IPS-20b (cell line): ENCODE results near the gene SSBP4.

ENCODE experiments used
- H3K27ac ChIP-seq: one replicate; pipeline ENCODE4 v1.5.1; 2013; ENCODE audit warnings: low read length
- H3K27me3 ChIP-seq: 2 replicates; pipeline ENCODE4 v1.6.1; 2013; ENCODE audit warnings: mild to moderate bottlenecking, low read length, inconsistent platforms; ENCODE audit not compliant: insufficient read depth
- H3K36me3 ChIP-seq: 2 replicates; pipeline ENCODE4 v1.6.1; 2013; ENCODE audit warnings: low read depth, mild to moderate bottlenecking, inconsistent platforms, low read length, moderate library complexity; ENCODE audit not compliant: insufficient read depth
- H3K4me1 ChIP-seq: 2 replicates; pipeline ENCODE4 v1.6.1; 2013; ENCODE audit warnings: mild to moderate bottlenecking, control low read depth, inconsistent platforms, low read length, moderate library complexity; ENCODE audit not compliant: insufficient read depth
- H3K4me3 ChIP-seq: 2 replicates; pipeline ENCODE4 v1.5.1; 2013; ENCODE audit warnings: mild to moderate bottlenecking, low read length, inconsistent platforms
- H3K9ac ChIP-seq: 2 replicates; pipeline ENCODE4 v1.6.1; 2013; ENCODE audit warnings: low read depth, mild to moderate bottlenecking, inconsistent platforms, low read length, moderate library complexity
- H3K9me3 ChIP-seq: 2 replicates; pipeline ENCODE4 v1.6.1; 2013; ENCODE audit warnings: mild to moderate bottlenecking, low read depth, low read length, inconsistent platforms; ENCODE audit not compliant: insufficient read depth

Gene SSBP4

DNA sequence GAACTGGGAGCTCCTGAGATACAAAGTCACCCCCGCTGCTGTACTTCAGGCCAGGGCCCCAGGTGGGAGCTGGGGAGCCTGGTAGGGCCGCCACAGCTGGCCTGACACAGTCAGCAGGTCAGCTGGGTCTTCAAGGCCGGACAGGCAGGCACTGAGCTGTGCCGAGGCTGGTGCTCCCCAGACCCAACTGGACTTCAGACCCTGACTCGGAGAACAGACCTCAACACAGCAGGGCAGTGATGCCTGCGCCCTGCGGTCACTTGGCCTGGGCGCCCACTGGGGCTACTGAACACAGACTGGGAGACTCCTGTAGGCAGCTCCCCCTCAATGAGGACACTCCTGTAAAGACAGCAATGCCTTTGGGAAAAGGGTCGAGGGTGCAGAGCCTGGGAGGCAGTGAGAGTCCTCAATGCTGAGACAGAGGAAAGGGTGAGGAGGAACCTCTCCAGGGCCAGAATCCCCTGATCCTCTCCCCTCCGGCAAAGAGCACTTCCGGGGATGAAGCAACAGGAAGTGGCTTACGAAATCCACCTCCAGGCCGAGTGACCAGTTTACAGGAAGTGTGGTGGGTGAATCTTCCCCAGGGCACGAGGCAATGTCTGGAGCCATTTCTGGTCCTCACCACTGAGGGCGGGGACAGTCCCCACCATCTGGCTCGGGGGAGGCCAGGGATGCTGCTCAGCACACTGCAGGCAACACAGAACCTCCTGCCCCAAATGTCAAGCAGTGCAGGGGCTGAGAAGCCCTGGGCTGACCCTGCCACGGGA lies 59.5 kb downstream of the SSBP4 start:
- no peak overlapping the region for H3K9ac ChIP-seq
- no peak overlapping the region for H3K27ac ChIP-seq
- H3K36me3 ChIP-seq, result no peaks in the 10 kb centered on the region
- no peak overlapping the region for H3K4me3 ChIP-seq
- no peaks in the 10 kb centered on the region for H3K27me3 ChIP-seq
- no peaks in the 10 kb centered on the region; the same call in 1 of the 2 replicates for H3K4me1 ChIP-seq
- H3K9me3 ChIP-seq, result no peaks in the 10 kb centered on the region

DNA sequence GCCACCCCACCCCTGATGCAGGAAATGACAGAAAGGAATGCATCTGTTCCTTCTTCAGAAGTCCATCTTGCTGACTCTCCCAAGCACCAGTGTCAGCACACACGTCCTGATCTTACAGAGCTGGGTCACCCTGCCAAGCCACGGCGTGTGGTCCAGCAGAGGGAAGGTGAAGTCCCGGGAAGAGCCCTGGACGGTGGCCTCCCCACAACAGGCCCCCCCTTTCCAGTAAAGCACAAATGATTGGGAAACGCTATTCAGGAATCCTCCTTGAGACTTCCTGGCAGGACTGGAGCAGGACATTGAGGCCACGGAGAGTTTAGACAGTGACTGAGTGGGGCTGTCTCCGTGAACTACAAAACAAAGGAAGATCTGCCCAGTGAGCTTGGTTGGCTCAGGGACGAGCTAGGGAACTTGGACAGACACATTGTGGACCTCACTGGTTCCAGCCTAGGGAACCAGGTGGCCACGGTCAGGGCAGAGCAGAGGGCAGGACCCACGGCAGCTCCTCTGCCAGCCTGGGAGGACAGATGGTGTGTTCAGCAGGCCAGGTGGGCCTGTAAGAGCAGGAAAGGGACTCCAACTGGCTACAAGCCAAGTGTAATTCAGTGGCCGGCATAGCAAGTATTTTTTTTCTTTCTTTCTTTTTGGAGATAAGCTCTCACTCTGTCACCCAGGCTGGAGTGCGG lies 61.0 kb downstream of the SSBP4 start:
- Histone ChIP-seq H3K4me3 (no peak overlapping the region), H3K9ac (no peak overlapping the region), H3K9me3 (no peaks in the 10 kb centered on the region), H3K4me1 (no peaks in the 10 kb centered on the region; the same call in 1 of the 2 replicates), H3K27ac (no peak overlapping the region), H3K36me3 (no peaks in the 10 kb centered on the region), H3K27me3 (no peaks in the 10 kb centered on the region)

DNA sequence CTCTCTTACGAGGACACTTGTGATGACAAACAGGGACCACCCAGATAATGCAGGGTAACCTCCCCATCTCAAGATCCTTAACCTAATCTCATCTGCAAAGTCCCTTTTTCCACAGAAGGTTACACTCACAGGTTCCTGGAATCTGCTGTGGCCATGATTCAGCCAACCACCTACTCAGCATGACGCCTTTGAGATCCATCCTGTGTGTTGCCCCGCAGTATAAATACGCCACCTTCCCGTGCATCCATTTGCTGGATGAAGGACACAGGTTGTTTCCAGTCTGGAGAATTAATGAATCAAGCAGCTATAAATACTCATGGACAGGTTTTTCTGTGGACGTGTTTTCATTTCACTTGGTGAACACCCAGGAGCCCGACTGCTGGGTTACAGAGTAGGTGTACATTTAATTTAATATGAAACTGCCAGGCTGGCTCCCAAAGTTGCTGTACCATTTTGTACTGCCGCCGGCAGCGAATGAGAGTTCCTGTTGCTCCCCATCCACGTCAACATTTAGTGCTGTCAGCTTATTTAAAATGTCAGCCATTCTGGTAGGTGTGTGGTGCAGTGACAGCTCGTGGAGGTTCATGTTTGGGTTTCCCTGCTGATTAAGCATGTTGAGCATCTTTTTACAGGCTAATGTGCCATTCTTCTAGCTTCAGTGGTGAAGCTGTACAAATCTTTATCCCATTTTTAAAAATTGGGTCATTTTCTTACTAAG lies 62.5 kb downstream of the SSBP4 start:
- Histone ChIP-seq H3K9me3 (no peaks in the 10 kb centered on the region), H3K27ac (no peak overlapping the region), H3K4me3 (no peak overlapping the region), H3K9ac (no peak overlapping the region), H3K4me1 (no peaks in the 10 kb centered on the region; the same call in 1 of the 2 replicates), H3K27me3 (no peaks in the 10 kb centered on the region), H3K36me3 (no peaks in the 10 kb centered on the region)

DNA sequence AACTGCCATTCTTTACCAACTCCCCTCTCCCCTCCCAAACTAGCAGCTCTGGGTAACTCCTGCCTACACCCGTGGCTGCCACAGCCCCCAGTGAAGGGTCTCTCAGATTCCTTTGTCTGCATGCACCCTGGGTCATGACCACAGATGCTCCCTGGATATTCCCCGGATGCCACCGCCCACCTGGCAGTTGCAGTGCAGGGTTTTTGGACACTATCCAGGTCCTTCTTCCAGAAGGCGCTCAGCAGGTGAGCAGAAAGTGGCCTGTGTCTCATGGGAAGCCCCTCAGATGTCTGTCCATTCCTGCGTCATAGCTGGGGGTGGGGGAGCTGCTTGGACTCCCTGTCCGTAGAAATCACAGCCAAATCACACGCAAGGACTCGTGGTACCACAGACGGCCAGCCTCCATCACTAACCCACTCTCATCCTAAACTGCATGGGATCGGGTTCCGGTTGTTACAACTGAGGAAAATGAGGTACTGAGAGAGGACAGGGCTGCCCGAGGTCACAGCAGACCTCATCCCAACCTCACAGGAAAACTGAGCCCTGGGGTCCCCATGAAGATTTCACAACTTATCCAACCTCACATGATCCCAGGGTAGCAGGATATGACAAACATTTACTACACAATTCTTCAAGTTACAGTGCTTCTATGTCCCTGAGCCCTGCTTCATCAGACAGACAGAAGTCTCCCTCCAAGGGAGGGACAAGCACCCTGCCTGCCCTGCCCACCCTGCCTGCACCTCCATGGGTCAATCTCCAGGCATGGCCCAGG lies 64.1 kb downstream of the SSBP4 start:
- H3K36me3 ChIP-seq, result no peaks in the 10 kb centered on the region
- no peaks in the 10 kb centered on the region; the same call in 1 of the 2 replicates for H3K4me1 ChIP-seq
- H3K4me3 ChIP-seq, result no peak overlapping the region
- H3K9ac ChIP-seq, result no peak overlapping the region
- H3K9me3 ChIP-seq, result no peaks in the 10 kb centered on the region
- no peak overlapping the region for H3K27ac ChIP-seq
- no peaks in the 10 kb centered on the region for H3K27me3 ChIP-seq
